Stimulated activated CD4-positive, alpha-beta T cell treated with anti-CD3 and anti-CD28 coated beads, TNF-alpha, amount 100 ng/mL, for 1 hour (primary cell): ENCODE data around the gene PATZ1.
"Not testable (repeated sequence)": the region's sequence is repeated elsewhere in the genome, so short reads cannot be mapped to it uniquely, and the experiment has no call there.

ENCODE experiments used
- DNase-seq, 3 donors: peaks; one replicate each; pipeline ENCODE4 v3.0.0-alpha.2; 2020; ENCODE audit warnings: low read depth in 3 of 3, low spot score in 1 of 3

PATZ1 gene

GRCh38 chr22:31314220-31314619 lies 31.9 kb downstream of the PATZ1 start:
- not testable (repeated sequence) for DNase-seq

DNA sequence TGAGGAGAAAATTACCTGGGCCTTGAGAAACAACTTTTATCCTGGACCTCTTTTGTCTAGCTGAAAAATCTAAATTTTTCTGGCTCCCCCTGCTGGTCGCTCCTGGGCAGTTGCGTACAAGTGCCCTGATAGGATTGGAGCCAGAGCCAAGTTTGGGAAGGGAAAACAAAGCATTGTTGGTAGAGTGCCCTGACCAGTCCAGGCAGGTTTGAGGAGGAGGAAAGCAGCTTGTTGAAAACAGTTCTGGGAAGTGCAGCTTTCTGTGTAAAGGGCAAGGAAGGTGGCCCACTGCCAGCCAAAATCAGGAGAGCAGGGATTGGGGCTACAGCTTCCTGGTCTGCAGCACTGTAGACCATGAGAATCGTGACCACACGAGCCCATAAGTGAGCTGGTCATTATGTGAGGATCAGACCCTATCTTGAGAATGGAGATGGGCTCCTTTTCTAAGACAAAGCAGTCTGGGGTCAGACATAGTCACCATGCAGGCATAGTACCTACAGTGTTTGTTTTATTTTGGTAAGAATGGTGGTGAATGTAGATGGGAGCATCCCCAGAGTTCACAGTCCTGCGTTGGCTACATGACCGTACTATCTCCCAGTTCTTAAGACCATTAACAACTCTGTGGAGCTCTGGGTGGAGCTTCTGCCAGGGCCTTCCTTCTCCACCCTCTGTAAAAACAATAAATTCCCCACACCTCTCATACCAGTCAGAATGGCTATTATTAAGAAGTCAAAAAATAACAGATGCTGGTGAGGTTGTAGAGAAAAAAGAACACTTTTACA lies 32.6 kb downstream of the PATZ1 start:
- peak in 2 of 3 donors; percentile 34 to 52 for DNase-seq

DNA sequence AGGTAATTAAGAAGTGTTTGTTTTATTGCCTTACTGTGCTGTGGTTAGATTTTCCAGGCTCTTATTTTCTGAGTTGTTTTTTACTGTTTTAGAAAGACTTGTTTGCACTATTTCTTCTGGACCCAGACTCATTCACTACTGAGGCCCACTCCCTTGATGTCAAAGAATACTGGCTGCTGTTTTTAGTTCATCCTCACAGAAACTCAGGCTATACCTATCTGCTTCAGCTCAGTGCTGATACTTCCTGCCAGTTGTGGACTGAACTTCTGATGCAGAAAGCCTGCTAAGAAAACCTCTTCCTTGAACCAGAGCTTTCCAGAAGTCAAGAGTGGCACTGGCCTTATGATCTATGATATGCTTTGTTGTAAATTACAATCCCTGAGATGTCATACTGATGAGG lies 38.0 kb downstream of the PATZ1 start:
- no peak for DNase-seq

- no peak for DNase-seq
Measured at GRCh38 chr22:31305194-31305593, 41.0 kb downstream of the PATZ1 start.

GRCh38 chr22:31302537-31302936 lies 43.6 kb downstream of the PATZ1 start:
- no peak for DNase-seq

- DNase-seq, result no peak
Measured at GRCh38 chr22:31302006-31302405, 44.1 kb downstream of the PATZ1 start.

- no peak for DNase-seq
Measured at GRCh38 chr22:31300896-31301295, 45.2 kb downstream of the PATZ1 start.

- DNase-seq, result no peak
Measured at GRCh38 chr22:31295831-31296657, 50.1 kb downstream of the PATZ1 start.

DNA sequence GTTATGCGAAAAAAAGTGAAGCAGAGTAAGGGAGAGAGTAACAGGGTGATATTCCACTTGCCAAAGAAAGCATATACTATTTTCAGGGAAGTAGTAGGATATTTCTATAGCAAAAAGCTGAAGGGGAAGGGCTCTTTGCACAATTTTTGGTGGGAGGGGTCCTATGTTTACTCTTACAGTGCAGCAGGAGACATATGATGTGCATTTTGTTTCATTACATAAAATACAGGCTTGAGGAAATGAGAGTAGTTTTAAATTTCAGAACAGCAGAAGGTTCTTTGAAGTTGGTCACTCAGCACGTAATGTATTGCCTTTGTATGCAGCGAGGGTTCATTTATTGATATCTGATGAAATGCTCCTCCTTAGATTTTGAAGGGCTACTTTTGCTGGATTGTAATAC lies 50.8 kb downstream of the PATZ1 start:
- no peak for DNase-seq

DNA sequence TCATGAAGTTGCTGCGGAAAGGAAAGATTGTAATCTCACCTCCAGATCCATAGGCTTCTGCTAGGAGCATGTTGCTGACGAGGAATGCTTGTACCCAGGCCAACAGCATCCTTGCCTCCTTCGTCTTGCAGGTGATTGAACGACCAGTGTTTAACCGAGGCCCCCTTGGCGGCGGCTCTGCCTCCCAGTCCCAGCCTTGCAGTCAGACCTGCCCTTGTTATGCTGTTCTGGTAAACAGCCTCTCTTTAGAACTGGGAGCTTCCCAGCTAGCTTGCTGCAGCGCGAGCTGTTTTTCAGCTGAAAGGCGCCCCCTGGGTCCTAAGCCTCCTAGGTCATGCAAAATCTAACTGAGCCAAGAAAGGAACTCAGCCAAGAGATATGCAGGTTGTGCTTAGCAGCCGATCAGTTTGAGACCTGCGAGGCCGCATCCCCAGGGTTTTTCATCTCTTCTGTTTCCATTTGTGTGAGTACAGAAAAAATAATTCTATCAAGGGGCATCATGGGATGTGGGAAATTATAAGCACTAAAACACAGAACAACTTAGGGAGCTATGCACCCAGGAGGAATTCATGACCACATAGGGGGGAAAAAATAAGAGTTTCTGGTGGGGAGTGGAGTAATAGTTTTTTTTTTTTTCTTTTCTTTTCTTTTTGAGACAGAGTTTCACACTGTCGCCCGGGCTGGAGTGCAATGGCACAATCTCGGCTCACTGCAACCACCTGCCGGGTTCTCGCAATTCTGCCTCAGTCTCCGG lies 53.7 kb downstream of the PATZ1 start, which contains the start of gene PIK3IP1:
Gene PIK3IP1, minus strand, starts transcription at position 253 of the 754 bp plus-strand sequence. Its CDS starts 144 bp downstream, at position 109.
- peak; percentile 66 to 78 (median 77) for DNase-seq

DNA sequence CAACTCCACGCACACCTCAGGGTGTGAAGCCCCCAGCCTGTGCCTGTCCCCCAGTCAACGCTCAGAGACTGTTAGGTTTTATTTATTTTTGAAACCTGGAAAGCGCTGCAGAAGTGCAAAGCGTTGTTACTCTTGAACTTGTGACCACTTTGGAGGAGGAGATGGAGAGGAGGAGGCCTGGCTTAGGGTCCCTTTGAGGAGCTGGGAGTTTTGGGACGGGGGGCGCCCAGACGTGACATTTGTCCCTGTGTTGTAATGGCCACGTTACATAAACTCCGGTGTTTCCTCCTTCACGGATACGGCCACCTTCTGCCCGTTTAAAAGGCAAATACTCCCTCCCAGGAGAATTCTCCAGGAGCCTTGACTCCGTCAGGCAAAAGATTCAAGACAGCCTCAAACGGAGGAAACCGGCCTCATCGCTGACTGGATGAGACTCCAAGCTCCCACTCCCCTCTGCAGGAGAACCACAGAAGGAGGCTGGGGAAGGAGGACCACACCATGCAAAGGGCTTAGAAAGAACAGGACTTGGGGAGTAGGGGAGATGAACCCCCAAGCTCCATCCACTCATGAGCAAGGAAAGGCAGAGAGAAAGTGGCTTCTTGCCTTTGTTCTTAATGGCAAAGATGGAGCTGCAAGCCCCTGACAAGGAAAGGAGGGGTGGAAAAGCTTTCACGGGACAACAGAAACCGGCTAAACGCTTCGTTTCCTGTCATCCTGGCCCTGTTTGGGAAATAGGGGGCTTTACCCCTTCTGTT lies 54.5 kb downstream of the PATZ1 start:
- DNase-seq, result no peak

DNA sequence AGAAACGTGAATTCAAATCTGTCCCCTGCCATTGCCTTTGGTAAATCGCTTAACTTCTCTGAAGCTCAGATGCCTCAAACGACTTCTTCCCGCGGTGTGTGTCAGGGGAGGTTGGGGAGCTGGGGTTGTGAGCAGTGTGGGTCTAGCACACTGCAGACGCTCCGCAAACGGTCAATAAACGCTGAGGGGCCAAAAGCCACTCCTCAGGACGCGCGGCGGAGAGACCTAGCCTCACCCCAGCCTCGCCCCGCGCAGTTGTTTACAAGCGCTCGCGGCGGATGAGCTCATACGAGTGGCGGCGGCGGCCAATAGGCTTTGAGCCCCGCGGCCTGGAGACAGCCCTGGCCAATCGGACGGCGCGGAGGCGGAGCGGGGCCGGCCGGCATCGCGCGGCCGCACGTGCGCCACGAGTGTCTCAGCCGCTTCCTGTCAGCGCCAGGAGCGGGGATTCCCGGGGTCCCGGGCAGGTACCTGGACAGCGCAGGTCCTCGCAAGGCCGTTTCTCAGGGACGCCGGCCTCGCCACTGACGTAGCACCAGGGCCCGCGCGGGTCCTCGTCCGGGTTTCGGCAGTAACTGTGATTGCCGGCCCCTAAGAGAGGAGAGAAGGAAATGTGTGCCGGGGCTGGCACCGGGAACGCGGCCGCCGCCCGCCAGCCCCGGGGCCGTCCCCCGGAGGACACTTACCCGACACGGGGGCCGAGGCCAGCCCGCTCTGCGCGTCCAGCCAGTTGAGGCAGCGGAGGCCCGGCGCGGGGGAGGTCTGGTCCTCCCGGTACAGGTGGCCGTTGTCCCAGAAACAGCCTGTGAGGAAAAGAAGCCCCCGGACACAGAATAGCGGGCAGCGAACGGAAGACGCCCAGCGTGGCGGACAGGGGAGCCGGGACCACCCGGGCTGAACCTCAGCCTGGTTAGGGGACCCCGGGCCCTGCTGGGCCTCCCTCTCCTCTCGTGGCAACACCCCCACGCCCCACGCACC lies 55.4 kb downstream of the PATZ1 start:
- peak; percentile 83 to 92 (median 91) for DNase-seq

- DNase-seq, result no peak
Measured at GRCh38 chr22:31289344-31289743, 56.8 kb downstream of the PATZ1 start.

DNA sequence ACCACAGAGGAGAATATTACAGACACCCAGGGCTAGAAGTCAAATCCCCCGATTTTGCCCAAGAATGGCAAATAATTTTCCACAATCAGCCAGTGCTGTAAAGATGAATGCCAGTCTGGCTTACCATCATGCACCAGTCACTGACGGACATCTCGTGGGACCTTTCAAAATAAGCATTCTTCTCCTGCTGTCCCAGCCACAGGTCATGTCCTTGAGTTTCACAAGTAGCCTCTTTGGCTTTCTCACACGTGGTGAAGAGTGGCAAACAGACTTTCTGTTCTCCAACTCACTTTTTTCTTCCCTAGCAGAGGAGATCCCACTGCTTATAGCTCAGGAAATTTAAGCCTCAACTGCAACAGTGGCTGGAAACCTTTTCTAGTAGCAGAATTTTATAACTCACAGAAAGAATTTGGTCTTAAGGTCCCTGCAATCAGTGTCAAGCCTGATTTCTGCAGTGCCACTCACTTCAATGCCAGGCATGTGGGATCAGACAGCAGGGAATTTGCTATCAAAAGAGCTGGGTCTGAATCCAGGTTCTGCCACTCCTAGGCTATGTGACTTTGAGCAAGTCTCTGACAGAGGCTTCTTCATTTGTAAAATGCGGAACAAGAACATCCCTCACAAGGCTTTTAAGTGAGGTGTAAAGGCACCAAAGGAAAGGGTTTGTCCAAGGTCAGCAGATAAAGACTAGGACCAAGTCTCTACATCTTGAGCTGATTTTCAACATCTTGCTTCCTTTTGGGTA lies 57.5 kb downstream of the PATZ1 start:
- no peak for DNase-seq

- DNase-seq, result no peak
Measured at GRCh38 chr22:31287818-31288495, 58.2 kb downstream of the PATZ1 start.

DNA sequence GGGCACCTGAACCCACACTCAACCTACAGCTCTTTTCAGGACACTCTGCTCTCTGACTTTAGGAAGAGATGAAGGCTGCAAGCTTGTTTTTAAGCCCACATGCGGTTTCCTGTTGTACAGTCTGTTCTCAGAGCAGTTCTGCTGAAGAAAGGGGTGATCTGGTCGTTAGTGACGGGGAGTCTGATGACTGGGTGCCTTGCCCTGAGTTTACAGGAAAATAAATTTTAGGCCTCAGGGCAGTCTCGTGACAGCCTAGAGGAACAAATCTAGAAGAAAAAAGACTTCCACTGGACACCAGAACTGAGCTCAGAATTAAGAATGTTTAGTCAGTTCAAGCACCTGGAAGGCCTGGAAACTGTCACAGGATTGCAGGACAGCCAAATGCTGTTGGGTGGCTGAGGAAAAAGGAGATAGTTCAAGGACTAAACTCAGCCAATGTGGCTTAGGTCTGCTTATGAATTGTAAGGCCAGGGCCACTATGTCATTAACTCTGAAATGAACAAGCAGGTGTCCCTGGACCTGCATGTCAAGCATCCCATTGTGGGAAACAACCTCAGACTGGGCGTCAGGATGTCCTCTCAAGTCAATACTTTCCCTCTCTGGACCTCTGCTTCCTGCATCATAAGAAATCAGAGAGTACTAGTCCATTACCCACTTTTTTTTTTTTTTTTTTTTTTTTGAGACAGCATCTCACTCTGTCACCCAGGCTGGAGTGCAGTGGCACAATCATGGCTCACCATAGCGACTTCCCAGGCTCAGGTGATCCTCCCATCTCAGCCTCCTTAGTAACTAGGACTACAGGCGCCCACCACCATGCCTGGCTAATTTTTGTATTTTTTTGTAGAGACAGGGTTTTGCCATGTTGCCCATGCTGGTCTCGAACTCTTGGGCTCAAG lies 59.5 kb downstream of the PATZ1 start:
- no peak for DNase-seq
